ENCODE results near the gene POLR3K.

The POLR3K gene

GRCh38 chr16:60929-61878 is 7.8 kb upstream of the POLR3K start:
- no peak for TF ChIP-seq CTCF (conservative IDR thresholded peaks at IDR 0.05)
- H3K27ac ChIP-seq: no peak overlapping the region

GRCh38 chr16:60166-60565 is 6.8 kb upstream of the POLR3K start:
- no peak for TF ChIP-seq CTCF (conservative IDR thresholded peaks at IDR 0.05)
- no peak overlapping the region for H3K27ac ChIP-seq

GRCh38 chr16:59440-60059 is 6.1 kb upstream of the POLR3K start:
- TF ChIP-seq CTCF (conservative IDR thresholded peaks at IDR 0.05): no peak
- H3K27ac ChIP-seq: no peak overlapping the region

GRCh38 chr16:58491-59439 is 5.4 kb upstream of the POLR3K start:
- no peak for TF ChIP-seq CTCF (conservative IDR thresholded peaks at IDR 0.05)
- H3K27ac ChIP-seq: no peak overlapping the region

GRCh38 chr16:57711-58110 is 4.3 kb upstream of the POLR3K start:
- no peak overlapping the region for H3K27ac ChIP-seq

GRCh38 chr16:56231-56927 is 3.0 kb upstream of the POLR3K start:
- TF ChIP-seq CTCF (conservative IDR thresholded peaks at IDR 0.05): no peak
- H3K27ac ChIP-seq: no peak overlapping the region

More at GRCh38 chr16:57711-58110, 4.3 kb upstream of the POLR3K start:
- no peak for TF ChIP-seq CTCF (conservative IDR thresholded peaks at IDR 0.05)
